NCI-H128 (cell line): ENCODE results near the gene XAGE3.
"Not testable (repeated sequence)": the region's sequence is repeated elsewhere in the genome, so short reads cannot be mapped to it uniquely, and the experiment has no call there.

Source experiments
- DNase-seq: peaks from one replicate; lab custom pipeline; 2025; ENCODE audit not compliant: unreplicated experiment; lab: John Stamatoyannopoulos, UW

Gene XAGE3

DNA sequence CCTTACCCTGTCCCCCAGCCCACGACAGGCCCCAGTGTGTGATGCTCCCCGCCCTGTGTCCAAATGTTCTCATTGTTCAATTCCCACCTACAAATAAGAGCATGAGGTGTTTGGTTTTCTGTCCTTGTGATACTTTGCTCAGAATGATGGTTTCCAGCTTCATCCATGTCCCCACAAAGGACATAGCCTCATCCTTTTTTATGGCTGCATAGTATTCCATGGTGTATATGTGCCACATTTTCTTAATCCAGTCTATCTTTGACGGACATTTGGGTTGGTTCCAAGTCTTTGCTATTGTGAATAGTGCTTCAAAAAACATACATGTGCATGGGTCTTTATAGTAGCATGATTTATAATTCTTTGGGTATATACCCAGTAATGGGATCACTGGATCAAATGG is 24.3 kb downstream of the XAGE3 start:
- not testable (repeated sequence) for DNase-seq

DNA sequence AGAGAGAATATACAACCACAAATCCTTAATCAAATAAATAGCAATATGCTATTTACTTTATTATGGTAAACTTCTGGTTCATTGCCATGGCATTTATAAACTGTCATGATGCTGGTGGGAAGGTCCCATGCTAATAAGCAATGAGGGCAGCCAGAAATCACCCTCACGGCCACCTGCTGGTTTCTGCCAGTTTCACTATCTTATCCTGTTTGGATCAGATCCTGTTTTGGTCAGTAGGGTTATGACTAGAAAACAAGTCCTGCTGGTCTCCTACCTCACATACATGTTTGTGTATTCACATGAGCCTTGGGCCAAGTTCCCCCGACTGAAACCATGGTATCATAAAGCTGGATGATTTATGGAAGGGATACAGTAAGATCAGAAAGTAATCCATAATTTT is 28.7 kb downstream of the XAGE3 start:
- DNase-seq = no peak

DNA sequence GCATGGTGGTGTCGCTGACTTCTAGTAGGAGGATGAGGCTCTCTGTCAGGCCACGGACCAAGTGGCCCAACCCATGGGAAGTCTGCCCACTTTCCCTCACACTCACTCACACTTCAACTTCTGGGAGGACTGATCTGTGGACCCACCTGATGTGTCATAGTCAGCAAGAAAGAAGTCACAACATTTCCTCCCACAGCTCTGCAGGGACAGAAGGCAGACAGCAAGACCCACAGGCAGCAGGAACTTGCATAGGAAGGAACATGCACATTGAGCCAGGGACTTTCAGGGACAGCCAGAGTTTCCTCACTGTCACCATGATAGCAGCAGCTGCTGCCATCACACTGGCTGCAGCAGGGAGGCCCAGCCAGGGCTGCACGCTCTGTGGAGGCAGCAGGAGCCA is 37.3 kb downstream of the XAGE3 start:
- DNase-seq = no peak

DNA sequence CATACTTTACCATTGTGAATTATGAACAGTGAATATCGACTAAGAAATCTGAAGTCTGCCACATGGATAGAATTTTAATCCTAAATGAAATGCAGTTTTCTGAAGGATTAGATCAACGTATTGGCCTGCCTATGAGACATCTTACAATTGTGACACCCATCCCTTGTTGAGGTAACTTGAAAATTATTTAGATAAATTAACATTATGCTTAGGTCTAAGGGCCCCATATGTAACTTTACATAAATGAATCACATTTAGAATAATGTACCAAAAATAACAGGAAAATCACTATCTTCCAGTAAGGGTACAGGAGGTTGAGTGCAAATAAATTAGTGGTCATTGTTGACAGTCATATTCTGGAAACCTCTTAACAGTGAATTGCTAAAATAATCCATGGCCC is 43.3 kb downstream of the XAGE3 start:
- DNase-seq = no peak

DNA sequence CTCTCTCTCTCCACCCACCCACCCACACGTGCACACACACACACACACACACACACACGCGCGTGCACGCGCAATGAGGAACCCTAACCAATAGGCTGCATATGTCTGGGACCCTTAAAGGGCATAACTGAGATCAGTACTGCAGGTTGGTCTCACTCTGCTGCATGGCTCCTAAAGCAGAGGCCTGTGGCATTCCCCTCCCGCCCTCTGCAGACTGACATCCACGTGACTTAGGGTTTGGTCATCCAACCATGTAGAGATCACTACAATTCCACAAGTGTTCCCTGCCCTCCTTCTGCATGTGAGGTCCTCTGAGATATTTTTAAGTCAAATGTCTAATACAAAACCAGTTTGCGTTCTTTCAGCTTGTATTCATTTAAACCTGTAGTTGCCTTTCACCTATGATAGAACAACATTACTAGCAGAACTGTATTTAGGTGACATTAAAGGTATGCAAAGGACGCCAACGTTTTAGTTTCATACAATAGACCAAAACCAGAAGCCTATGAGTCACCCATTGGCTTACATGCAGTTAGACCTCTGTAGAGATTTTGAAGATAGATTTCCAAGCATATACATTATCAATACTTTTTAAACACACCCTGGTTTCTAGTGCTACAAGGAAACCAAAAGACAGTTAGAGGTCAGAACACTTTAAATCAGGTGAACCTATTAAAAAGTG is 46.7 kb downstream of the XAGE3 start:
- no peak for DNase-seq

DNA sequence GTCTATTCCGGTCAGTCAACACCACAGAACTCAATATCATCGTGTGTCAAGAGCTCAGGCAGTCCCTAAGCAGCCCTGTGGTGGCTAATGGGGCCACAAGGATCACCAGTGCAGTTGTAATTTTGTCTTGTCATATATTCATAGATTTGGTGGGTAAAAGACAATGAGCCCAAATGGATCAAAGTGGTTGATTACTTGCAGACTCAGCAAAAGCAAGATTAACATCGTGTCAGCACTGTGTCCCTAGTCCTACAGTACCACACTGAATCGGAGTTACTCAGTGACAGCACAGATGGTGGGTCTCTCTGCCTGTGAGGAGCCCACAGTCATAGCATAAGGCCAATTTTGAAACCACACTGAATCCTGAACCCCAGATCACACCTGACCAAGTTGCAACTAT is 48.1 kb downstream of the XAGE3 start:
- DNase-seq = no peak
